ENCODE results near the gene DGKZ. TPM values are rescaled to one million over a fixed set of nuclear protein-coding genes. Genes with fewer than 3 reads are reported as not detected.

The DGKZ gene
- total RNA-seq, 1 donor from 2014 or later: 77.1 TPM

- Histone ChIP-seq H3K27me3 (ENCODE audit: low read depth) (no peaks in the 10 kb centered on the region), H3K27ac (replicated peaks) (no peak overlapping the region), H3K4me1 (peaks cover 23% of the 10 kb centered on the region), H3K4me3 (no peak overlapping the region), H3K9me3 (replicated peaks) (no peaks in the 10 kb centered on the region), H3K36me3 (peaks cover 74% of the 10 kb centered on the region)
- TF ChIP-seq, protein P1, sequence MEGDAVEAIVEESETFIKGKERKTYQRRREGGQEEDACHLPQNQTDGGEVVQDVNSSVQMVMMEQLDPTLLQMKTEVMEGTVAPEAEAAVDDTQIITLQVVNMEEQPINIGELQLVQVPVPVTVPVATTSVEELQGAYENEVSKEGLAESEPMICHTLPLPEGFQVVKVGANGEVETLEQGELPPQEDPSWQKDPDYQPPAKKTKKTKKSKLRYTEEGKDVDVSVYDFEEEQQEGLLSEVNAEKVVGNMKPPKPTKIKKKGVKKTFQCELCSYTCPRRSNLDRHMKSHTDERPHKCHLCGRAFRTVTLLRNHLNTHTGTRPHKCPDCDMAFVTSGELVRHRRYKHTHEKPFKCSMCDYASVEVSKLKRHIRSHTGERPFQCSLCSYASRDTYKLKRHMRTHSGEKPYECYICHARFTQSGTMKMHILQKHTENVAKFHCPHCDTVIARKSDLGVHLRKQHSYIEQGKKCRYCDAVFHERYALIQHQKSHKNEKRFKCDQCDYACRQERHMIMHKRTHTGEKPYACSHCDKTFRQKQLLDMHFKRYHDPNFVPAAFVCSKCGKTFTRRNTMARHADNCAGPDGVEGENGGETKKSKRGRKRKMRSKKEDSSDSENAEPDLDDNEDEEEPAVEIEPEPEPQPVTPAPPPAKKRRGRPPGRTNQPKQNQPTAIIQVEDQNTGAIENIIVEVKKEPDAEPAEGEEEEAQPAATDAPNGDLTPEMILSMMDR (IDR thresholded peaks at IDR 0.05; ENCODE audit: borderline replicate concordance): no peak
- no peak for DNase-seq
- intact Hi-C loops (cut with micrococcal nuclease): no loop called here
Observed at GRCh38 chr11:46408407-46408986, 61.2 kb downstream of the DGKZ start.

- intact Hi-C loops (cut with micrococcal nuclease): no loop called here
- Histone ChIP-seq H3K27me3 (ENCODE audit: low read depth) (no peaks in the 10 kb centered on the region), H3K27ac (replicated peaks) (no peak overlapping the region), H3K4me1 (peaks cover 8% of the 10 kb centered on the region), H3K9me3 (replicated peaks) (no peaks in the 10 kb centered on the region), H3K4me3 (no peak overlapping the region), H3K36me3 (peaks cover 78% of the 10 kb centered on the region)
- no peak for DNase-seq
- TF ChIP-seq, protein P1 (IDR thresholded peaks at IDR 0.05; ENCODE audit: borderline replicate concordance): no peak
Observed at GRCh38 chr11:46410021-46410420, 62.8 kb downstream of the DGKZ start.

DNA sequence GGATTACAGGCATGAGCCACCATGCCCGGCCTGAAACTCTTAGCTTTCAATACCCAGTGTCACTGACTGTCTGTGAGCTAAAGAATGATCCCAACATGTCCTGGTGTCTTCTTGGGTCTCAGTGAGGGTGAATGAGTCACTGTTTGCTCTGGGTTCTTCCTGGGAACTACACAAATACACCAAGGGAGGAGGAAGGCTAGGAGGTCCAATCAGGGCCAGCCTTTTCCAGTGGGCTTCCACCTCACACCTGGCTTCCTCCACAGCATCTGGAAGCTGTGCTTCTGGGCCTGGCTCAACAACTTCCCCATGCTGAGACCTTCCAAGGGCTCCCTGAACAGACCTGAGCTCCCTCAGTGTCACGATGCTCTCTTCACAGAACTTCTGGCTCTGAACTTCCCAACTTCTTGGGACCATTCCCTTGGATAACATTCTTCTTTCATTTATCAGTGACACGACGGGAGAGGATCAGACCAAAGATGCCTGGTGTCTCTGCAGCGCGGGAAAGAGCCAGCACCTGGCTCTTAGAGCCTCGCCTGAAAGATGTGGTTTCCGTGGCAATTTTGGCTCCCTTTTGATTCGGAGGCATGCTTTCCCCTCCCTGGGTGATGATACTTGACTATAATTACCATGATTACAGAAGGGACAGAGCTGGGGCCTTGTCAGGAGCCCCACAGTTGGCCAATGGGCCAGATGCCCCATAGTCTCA is 66.7 kb downstream of the DGKZ start:
- TF ChIP-seq, protein P1 (IDR thresholded peaks at IDR 0.05; ENCODE audit: borderline replicate concordance): no peak
- no peak overlapping the region for H3K27ac ChIP-seq (replicated peaks)
- no peaks in the 10 kb centered on the region for H3K9me3 ChIP-seq (replicated peaks)
- intact Hi-C loops (cut with micrococcal nuclease): no loop called here
- no peaks in the 10 kb centered on the region for H3K27me3 ChIP-seq (ENCODE audit: low read depth)
- no peak for DNase-seq
- H3K4me1 ChIP-seq: peaks cover 3% of the 10 kb centered on the region
- H3K4me3 ChIP-seq: no peak overlapping the region
- H3K36me3 ChIP-seq: peaks cover 71% of the 10 kb centered on the region

GRCh38 chr11:46414466-46414796 is 67.2 kb downstream of the DGKZ start:
- intact Hi-C loops (cut with micrococcal nuclease): no loop called here
- H3K4me3 ChIP-seq: no peak overlapping the region
- peaks cover 72% of the 10 kb centered on the region for H3K36me3 ChIP-seq

DNA sequence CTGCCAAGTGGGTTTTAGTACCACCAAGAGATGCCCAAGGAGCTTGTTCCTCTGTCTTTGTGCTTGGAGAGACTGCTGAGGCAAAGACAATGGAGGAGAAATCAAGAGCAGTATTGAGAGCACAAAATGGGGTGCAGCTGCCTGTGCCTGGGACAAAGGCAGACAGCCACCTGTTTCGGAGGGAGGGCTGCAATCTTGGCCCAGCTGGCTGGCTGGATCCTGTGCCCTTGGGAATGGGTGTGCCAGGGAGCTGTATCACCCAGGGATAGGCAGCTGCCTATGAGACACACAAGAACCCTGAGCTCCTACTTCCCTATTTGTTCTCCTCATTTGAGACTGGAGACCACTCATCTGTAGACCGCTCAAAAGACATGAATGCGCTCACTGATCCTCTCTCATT is 67.6 kb downstream of the DGKZ start:
- no peaks in the 10 kb centered on the region for H3K27me3 ChIP-seq (ENCODE audit: low read depth)
- no peak for DNase-seq
- peaks cover 3% of the 10 kb centered on the region for H3K4me1 ChIP-seq
- H3K36me3 ChIP-seq: peaks cover 67% of the 10 kb centered on the region
- H3K9me3 ChIP-seq (replicated peaks): no peaks in the 10 kb centered on the region
- TF ChIP-seq, protein P1 (IDR thresholded peaks at IDR 0.05; ENCODE audit: borderline replicate concordance): no peak
- H3K27ac ChIP-seq (replicated peaks): no peak overlapping the region
- intact Hi-C loops (cut with micrococcal nuclease): no loop called here
- H3K4me3 ChIP-seq: no peak overlapping the region

More at GRCh38 chr11:46414466-46414796, 67.2 kb downstream of the DGKZ start:
- Histone ChIP-seq H3K27ac (replicated peaks) (no peak overlapping the region), H3K9me3 (replicated peaks) (no peaks in the 10 kb centered on the region), H3K4me1 (peaks cover 3% of the 10 kb centered on the region), H3K27me3 (ENCODE audit: low read depth) (no peaks in the 10 kb centered on the region)
- TF ChIP-seq, protein P1 (IDR thresholded peaks at IDR 0.05; ENCODE audit: borderline replicate concordance): no peak
- no peak for DNase-seq

Measured in left ventricle myocardium inferior (tissue), 1 donor.